HG03039 (cell line): ENCODE data around the gene MORC2.
A peak's percentile ranks its signal among the peaks of the same experiment; 100 is the strongest.

Experiments used
- ATAC-seq: cut with Tn5 transposase; IDR thresholded peaks from one replicate; pipeline ENCODE4 v1.9.1; 2021; ENCODE audit warnings: mild to moderate bottlenecking, moderate library complexity; ENCODE audit not compliant: unreplicated experiment

MORC2 gene

DNA sequence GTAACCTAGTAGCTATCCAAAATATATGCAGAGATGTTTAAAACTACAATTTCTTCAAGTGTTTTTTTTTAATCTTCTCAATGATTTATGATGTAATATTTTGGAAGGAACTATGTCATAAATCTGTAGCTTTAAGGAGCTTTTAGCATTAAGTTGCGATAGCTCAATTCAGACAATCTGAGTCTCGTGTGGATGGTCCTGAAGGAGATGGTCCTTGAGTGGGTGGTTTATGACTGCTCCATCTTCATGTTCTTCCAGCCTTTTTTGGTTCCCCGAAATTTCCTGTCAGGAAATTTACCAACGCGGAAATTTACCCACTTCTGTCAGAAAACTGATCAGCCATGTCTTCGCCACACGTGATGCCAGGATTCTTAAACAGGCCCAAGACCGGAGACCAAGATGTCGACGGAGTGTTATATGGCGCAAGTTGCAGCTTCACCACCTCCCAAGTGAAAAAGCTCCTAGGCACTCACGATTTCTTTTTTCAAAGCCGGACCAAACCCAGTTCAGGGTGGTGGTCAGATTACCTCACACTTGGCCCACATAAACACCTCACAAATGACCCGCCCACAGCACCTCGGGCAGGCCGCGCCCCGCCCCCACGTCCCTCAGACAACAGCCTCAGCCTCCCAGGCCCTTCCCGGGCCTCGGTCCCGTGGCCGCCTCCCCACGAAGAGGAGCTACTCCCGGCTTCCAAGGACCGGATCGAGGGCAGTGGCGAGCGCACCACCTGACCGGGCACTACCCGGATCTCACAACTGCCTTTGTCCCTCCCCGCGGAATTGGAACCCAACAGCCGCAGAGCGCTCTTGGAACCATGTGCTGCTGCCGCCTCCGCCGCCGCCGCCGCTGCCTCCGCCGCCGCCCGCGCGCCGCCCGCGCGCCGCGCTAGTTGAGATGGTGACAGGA is at the start of gene MORC2:
Gene MORC2, minus strand, starts transcription at position 760 of the 909 bp plus-strand sequence. CDS start 885 bp downstream, outside the sequence.
- ATAC-seq, result peak; percentile 4

DNA sequence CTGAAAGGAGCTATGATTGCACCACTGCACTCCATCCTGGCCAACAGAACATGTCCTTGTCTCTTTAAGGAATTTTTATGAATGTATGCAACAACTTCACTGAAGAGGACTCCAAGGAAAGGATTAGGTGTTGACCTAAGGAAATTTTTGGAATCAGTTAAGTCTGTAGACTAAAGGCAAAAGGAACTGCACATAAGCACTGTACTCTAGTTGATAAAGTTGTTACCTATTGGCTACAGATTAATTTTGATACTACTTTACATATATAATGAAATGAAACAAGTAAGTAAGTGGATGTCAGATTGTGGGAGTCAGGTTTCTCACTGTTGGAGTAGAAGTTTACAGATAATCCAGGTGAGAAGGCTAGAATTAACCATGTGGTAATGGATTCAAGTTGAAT is 37.0 kb upstream of the MORC2 start:
- ATAC-seq, result no peak

DNA sequence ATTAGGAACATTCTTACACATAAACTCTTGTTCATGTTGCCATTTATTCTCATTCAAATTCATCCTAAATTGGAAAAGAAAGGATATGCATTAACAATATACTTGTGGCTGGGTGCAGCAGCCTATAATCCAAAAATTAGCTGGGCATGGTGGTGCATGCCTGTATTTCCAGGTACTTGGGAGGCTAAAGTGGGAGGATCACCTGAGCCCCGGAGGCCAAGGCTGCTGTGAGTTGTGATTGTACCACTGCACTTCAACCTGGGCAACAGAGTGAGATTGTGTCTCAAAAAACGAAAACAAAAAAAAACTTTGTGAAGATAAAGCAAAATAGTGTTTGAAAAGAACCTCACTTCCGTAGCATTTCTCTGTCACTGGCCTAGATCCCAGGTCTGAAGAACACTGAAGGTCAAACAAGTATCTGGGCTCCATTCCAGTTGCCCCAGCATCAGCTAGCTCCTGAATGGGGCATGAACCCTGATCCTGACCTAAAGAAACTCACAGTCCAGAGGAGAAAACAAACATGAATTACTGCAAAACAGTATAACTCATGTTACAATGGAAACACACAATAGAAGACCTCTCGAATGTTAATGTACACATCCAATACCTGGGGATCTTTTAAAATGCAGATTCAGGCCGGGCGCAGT is 32.7 kb upstream of the MORC2 start:
- no peak for ATAC-seq

DNA sequence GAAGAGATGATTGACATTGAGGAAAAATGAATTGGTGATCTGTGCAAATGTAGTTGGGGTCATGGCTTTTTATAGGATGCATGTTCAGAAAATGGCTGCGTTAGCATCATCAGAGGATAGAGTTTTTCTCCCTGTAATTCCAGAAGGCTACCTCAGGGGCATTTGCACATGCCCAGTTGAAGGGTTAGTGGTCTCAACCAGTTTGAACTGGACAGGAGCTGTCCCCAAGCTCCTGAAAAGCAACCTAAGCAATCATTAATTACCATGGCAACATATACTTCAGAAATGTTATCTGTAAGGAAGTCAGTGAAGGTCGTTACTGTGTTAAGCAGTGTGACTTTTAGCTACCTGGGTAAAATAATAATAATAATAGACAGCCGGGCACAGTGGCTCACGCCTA is 29.8 kb upstream of the MORC2 start:
- no peak for ATAC-seq

DNA sequence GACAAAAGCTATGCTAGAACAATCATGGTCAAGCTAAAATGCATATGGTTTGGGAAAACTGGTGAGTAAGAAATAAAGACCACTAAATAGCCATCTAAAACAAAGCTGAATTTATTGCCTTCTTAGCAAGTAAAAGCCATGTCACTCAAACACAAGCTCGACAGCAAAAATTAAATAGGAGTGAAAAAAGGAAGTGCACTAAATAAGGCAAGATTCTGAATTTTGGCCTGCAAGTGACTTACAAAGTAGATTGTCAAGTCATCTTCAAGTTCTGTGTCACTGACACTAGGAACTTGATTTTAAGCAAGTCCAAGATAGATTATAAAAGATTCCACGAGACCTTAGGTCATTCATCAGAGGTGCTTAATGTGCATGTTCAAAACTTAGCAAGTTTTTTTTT is 27.9 kb upstream of the MORC2 start:
- ATAC-seq, result no peak

DNA sequence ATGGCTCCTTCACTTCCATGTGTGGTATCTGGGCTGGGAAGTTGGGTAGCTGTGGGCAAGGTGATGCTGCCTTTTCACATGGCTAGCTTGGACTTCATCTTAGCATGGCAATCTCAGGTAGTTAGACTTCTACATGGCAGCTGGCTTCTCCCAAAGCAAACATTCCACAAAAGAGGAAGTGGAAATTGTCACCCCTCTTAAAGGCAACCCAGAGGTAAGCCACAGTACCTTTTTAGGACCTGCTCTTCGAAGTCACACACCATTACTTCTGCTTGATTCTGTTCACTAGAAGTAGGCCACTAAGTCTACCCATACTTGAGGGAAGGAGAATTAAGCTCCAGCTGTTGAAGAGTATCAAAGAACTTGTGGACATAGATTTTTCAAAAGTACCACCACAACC is 26.4 kb upstream of the MORC2 start:
- no peak for ATAC-seq

DNA sequence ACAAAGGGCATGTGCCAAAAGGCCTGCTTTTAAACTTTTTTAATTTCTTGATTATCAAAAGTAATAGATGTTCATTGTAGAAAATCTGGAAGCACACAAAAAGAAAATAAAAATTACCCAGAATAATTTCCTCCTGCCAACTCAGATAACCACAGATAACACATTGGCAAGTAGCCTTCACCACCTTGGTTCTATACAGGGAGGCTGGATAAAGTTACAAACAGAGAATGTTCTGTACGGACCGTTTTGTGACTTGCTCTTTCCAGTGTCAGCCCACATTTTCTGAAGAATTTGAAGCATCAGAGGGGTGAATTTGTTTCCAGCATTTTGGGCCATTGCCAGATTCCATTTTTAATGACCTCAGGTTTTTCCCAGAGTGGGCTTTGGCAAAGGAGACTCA is 24.0 kb upstream of the MORC2 start:
- no peak for ATAC-seq

DNA sequence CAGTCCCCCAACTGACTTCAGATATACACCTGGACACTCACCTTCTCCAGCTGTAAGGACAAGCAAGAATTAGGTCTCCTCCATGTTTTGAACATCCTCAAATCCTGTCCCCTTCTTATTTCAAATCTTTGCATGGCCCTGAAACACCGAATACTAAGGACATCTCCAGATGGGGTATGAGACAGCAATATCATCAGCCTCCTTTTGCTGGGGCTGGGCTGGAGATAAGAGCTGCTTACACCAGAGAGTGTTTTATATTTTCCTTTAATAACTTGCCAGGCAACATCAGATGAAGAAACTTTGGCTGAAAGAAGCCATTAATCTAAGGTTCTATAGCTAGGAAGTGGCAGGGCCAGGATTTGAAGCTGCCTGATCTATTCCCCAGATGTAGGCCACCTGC is 22.1 kb upstream of the MORC2 start:
- no peak for ATAC-seq

DNA sequence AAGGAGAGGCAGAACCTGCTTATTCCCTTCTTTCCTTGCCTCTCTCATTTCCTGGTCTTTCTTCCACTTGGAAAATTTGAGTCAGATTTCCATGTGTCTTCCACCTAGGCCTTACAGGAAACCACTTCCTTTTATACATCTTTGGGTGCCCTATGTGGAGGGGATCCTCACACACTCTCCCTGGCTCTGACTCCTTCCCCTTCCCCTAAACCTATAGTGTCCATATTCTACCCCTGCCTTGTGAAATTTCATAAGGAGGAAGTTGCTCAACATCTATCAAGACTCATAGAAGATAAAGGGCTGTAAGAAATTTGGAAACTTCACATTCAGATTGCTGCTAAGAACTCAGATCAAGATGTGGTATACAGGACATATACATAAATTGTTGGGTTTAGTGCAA is 20.9 kb upstream of the MORC2 start:
- no peak for ATAC-seq

DNA sequence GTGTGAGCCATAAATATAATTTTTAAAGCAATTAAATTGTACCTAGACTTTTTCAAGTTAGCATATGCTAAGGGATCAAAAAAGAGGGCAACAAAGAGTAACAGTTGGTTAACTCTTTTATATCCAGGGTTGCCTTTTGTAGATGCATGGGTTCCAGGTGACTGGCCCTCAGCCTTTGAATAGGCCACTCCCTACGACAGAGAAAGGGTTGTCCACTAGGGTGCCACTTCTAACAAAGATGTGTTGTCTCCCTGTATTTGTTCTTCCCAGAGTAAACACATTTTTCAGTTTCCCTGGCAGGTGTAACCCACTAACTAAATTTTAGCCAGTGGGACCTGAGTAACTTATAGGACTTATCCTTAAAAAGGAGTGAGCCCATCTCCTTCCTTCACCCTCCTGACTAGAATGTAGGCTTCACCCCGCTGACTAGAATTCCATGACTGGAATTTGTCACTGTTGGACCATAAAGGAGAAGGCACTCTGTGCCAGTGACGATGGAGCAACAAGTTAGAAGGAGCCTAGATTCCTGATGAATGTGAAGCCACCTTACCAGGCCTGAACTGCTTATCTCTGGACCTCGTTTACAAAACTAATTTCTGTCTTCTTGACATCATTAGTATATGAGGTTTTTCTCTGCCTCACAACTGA is 17.1 kb upstream of the MORC2 start:
- no peak for ATAC-seq

DNA sequence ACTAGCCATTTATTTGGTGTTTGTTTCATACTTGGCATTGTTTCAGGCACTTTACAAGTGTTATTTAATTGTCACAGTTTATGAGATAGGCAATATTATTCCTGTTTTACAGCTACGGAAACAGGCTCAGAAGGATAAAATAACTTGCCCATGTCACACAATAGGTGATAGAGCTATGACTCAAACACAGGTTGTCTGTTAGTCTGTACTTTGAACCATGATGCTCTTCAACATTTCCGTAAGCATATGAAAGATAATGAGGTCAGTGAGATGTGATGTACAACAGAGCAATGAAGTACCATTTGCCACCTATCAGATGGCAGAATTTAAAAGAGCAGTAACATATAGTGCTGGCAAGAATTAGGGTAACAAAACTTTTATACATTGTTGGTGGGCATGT is 15.7 kb upstream of the MORC2 start:
- ATAC-seq, result no peak

DNA sequence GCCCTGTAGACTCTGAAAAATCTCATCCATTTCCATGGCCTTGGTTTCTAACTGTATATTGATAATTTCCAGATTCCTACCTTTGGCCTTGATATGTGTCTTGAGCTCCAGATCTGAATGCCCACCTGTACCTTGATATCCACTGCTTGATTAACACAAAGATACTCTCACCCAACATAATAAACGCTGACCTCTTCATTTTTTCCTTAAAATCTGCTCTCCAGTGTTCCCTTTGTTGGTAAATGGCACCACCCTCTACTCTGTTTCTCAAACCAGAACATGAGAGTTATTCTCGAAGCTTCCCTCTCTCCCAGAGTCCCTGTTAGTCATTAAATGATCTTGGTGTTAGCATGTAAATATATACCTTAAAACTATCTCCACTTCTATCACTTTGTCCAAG is 13.9 kb upstream of the MORC2 start:
- no peak for ATAC-seq

DNA sequence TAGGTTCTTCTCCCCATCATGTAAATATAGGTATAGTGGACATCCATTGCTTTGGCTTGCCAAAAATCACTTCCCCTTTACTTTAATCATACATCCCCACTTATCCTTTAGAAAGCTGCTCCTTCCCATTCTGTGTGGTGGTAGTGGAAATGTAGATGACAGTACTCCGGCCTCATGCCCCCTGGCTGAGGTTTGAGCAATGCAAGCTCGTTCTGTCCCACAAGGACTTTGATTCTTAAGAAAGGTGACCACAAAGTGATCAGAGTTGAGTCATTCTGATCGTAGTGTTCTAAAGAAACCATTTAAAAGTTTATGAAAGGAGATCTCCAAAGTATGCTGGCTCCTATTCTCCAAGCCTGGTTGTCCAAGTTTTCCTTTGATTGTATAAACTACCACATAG is 11.4 kb upstream of the MORC2 start:
- no peak for ATAC-seq

DNA sequence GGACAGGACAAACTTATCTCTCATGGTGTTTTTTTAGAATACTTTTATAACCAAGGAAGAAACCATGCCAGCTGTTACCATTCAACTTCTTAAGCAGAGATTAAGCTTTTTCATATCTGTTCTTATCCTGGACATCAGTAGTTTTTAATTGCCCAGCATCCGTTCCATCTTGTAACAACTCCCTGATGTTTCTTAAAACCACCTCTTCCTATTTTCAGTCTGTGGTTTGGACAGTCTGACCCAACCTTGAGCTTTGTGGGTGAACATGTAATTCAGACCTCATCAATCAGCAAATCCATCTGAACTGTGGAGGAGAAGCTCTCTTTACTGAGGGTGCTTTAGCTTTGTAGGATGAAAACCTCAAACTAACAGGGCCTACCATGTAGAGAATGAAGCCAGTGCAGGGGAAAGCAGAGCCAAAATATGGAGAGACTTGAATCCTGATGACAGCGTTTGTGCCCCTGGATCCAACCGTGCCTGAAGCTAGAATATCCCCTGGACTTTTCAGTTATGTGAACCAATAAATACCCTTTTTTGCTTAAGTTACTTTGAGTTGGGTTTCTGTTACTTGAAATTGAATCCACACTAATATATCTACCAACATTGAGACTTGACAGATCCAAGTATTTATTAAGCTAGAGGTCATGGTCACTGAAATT is 9.9 kb upstream of the MORC2 start:
- no peak for ATAC-seq

DNA sequence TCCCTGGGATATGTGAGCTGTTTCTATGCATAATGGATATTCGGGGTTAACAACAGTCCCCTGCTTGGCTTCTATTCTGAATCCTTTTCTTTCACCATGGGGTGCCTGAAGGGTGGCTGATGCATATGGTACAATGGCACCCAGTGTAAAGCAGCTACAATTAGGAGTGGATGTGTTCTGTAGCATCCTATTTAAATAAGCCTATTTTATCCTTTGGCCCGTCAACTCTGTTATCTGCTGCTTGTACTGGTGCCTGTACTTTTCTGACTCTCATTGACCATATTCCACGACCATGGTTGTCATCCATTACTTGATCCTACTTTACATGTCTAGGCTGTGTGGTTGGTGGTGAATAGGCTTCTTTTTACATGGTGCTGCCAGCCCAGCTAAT is 1.8 kb upstream of the MORC2 start:
- no peak for ATAC-seq

DNA sequence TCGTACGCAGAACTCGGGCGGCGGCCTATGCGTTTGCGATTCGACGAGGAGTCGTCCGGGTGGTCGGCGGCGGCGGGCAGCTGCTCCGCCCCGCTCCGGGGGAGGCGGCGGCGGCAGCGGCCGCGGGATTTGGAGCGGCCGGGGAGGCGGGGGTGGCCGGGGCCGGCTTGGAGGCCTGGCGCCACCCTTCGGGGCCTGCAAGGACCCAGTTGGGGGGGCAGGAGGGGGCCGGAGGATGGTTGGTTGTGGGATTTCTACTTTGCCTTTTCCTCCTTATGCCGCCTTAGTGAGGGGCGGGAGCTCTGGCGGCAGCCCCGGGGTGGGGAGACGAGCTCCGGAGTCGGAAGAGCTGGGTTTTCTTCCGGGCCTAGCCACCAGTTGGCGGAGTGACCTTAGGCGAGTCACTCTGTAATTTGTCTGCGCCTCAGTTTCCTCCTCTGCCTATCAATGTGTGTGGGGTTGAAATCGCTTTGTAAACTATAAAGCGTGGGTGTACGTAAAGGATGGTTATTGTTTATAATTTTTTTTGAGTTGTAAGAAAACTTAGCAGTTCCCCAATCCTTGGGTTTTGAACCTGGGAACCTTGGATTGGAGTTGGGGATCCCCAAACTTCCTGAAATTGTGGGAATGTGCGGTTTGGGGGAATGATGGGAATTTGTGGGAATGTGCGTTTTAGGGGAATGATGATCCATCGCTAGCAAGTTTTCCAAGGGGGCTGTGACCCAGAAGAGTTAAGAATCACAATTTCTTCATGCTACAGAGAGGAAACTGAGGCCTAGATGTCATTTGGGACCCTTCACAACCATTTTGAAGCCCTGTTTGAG is 1.2 kb upstream of the MORC2 start:
- peak; percentile 30 for ATAC-seq

DNA sequence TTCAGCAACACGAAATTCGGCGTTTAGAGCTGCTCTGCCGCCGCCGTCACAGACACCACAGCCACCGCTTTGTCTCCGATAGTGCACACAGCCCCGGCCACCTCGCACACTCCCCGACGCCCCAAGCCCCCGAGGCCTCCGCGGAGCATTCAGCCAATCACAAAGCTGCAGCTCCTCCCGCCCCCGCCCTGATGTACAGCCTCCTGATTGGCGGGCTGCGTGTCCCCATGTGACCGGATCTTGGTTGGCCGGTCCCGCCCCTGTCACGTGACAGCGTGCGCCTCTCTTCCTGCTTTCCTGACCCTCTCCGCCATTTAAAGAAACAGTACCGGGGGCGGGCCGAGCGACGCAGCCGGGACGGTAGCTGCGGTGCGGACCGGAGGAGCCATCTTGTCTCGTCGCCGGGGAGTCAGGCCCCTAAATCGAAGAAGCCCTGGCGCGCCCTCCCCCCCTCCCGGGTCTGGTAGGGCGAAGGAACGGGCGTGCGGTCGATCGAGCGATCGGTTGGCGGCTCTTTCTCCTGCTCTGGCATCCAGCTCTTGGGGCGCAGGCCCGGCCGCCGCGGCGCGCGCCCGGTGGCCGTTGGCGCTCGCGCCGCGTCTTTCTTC is 454 bp upstream of the MORC2 start, which contains the start of gene TUG1:
Gene TUG1, plus strand, starts transcription at position 342 of the 608 bp plus-strand sequence.
- peak; percentile 82 for ATAC-seq

DNA sequence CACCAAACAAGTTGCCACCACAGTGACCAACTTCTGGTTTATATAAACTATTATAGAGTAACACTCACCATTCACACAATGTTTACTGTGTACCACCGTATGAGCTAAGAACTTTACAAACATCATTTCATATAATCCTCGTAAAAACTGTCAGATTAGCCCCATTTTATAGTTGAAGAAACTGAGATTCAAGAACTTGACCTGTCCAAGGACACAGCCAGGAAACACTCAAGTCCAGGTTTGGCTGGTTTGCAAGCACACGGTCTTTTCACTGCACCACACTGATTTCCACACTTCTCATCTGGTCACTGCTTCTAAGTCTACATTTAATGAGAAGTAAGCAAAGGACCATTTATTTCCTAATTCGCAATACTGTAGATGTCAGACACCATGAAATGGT is 3.7 kb downstream of the MORC2 start:
- no peak for ATAC-seq

DNA sequence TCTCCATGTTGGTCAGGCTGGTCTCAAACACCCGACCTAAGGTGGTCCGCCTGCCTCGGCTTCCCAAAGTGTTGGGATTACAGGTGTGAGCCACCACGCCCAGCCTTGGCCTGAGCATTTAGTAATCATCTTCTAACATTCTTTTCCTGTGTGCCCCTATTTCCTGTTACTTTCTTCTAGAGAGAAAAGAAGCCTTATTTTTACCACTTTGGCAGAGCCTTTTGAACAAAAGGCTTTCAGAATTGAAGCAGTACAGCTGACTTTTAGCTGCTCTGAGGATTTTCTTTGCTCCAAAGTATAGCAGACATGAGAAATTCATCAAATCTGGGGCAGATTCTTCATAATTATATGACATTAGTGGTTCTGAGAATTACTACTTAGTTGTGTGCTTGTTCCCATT is 13.4 kb downstream of the MORC2 start:
- no peak for ATAC-seq

DNA sequence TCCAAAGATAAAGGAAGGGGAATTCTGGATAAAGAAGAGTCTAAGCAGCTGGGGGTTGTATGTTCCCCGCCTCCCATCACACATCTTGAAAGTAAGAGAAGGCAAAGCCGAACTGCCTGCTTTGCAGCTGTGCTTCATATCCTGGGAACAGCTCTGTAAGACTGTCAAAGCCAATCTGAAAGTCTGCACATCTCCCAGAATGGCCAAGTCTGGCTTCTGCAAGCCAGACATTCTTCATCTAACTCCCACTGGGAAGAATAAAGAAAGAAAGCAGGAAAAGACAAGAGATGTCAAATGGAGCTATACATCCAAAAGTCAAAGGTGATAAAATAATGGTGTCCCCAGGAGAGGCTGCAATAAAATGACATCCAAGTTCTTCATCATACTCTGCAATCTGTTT is 15.4 kb downstream of the MORC2 start:
- no peak for ATAC-seq
